ENCODE data around the gene RINL. TPM values are rescaled to one million over a fixed set of nuclear protein-coding genes. Genes with fewer than 3 reads are reported as not detected.
A peak's percentile ranks its signal among the peaks of the same experiment; 100 is the strongest.

RINL gene
- total and polyA plus RNA-seq, 8 donors = 6.5 to 26.2 (median 10.6) TPM

DNA sequence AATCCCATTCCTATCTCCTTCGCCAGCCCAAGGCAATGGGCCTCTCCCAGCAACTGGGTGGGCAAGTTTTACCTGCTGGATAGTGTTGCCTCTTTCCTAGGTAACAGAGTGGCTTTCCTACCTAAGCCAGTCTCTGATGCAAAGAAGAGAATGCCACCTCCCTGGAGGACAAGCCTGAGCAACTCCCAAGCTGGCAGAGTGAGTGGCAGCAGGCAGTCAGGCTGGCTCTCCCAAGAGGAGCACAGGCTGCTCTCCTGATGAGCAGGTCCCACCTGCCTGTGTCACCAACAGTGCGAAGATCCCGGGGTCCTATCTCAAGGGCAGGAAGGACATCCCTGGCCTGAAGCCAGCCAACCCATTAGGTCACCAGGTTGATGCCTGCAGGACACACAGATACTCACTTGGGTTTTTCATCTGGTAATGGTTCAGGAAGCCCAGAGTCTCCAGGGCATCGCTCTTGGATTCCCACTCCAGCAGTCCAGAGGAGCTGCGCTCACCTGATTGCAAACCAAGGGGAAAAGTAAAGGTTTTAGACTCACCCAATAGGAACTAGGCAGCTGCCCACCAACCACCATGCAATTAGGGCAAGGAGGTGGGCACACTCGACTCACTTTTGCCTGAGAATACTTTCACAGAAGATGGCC is 41.0 kb downstream of the RINL start:
- Histone ChIP-seq H3K4me1 (peaks cover 22 to 45% (median 38%) of the 10 kb centered on the region in 3 donors), H3K9me3 (no peaks in the 10 kb centered on the region), H3K27me3 (no peaks in the 10 kb centered on the region), H3K4me3 (no peak overlapping the region), H3K27ac (no peak overlapping the region), H3K36me3 (peaks cover 3 to 59% (median 33%) of the 10 kb centered on the region in 3 donors)
- TF ChIP-seq, protein P1, sequence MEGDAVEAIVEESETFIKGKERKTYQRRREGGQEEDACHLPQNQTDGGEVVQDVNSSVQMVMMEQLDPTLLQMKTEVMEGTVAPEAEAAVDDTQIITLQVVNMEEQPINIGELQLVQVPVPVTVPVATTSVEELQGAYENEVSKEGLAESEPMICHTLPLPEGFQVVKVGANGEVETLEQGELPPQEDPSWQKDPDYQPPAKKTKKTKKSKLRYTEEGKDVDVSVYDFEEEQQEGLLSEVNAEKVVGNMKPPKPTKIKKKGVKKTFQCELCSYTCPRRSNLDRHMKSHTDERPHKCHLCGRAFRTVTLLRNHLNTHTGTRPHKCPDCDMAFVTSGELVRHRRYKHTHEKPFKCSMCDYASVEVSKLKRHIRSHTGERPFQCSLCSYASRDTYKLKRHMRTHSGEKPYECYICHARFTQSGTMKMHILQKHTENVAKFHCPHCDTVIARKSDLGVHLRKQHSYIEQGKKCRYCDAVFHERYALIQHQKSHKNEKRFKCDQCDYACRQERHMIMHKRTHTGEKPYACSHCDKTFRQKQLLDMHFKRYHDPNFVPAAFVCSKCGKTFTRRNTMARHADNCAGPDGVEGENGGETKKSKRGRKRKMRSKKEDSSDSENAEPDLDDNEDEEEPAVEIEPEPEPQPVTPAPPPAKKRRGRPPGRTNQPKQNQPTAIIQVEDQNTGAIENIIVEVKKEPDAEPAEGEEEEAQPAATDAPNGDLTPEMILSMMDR (IDR thresholded peaks at IDR 0.05) = no peak
- 59 to 61% methylated on average over 6 of the region's 6 CpGs for WGBS, 2 donors
- intact Hi-C loops (cut with DNase I) = no loop called here
- FAIRE-seq (no peak), DNase-seq (peak in 2 of 6 donors; percentile 53 to 58), ATAC-seq (no peak)

DNA sequence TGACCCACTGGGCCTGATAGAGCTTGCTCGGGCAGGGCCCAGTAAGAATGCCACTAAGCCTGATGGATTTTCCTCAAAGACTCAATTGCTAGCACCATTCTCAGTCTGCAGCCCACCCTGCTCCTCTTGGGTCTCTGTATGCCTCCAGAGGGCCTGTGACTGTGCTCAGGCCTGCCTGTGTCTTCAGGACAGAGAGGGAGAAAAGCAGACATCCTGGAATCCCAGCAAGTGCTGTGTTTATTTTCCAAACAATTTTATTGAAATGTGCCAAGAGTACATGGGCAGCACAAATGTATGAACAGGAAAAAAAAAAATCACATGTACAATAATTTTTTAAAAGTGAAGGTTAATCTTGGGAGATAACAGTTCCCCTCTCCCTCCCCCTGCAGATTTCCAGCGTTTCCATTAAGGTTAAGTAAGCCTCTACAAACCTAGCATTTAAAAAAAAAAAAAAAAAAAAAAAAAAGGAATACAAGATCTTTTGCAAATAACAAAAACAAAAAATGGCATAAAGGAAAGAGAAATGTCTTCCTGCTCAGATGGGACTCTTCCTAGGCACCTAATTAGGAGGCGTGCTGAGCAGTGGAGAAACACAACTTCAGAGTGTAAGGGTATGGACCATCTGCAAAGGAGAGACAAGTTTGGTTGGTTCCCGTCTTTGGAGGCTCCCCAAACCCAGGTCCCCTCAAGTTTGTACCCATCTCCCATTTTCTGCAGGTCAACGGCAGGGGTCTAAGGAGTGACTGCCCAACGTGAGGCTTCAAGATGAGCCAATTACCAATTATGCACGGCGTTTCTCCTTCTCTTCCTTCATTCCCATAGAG is 41.7 kb downstream of the RINL start:
- Histone ChIP-seq H3K36me3 (peaks cover 3 to 52% (median 26%) of the 10 kb centered on the region in 3 donors), H3K4me1 (peaks cover 17 to 39% (median 38%) of the 10 kb centered on the region in 3 donors), H3K27ac (peak overlapping the region in 2 of 4 donors; percentile 40 to 47), H3K4me3 (no peak overlapping the region), H3K27me3 (no peaks in the 10 kb centered on the region), H3K9me3 (no peaks in the 10 kb centered on the region)
- ATAC-seq = no peak
- 68 to 75% methylated on average over 8 of the region's 8 CpGs for WGBS, 2 donors
- peak in 2 of 6 donors; percentile 3 to 9 for DNase-seq
- intact Hi-C loops (cut with DNase I) = no loop called here
- FAIRE-seq = no peak
- TF ChIP-seq, protein P1 (IDR thresholded peaks at IDR 0.05) = no peak

GRCh38 chr19:38834590-38834989 is 43.5 kb downstream of the RINL start:
- no peak overlapping the region for H3K27ac ChIP-seq
- WGBS, 2 donors = 95 to 97% methylated on average over 6 of the region's 6 CpGs
- no peaks in the 10 kb centered on the region for H3K9me3 ChIP-seq
- H3K36me3 ChIP-seq = peaks cover 3 to 43% (median 19%) of the 10 kb centered on the region in 3 donors
- no peaks in the 10 kb centered on the region for H3K27me3 ChIP-seq
- ATAC-seq (no peak), DNase-seq (peak in 1 of 6 donors; percentile 19), FAIRE-seq (no peak)
- TF ChIP-seq, protein P1 (IDR thresholded peaks at IDR 0.05) = no peak
- H3K4me1 ChIP-seq = peaks cover 24 to 37% (median 37%) of the 10 kb centered on the region in 3 donors
- no peak overlapping the region for H3K4me3 ChIP-seq
- intact Hi-C loops (cut with DNase I) = no loop called here

GRCh38 chr19:38834104-38834490 is 44.0 kb downstream of the RINL start:
- no peaks in the 10 kb centered on the region for H3K27me3 ChIP-seq
- ATAC-seq (no peak), DNase-seq (no peak), FAIRE-seq (no peak)
- H3K36me3 ChIP-seq = peaks cover 3 to 42% (median 16%) of the 10 kb centered on the region in 3 donors
- 93 to 98% methylated on average over 4 of the region's 4 CpGs for WGBS, 2 donors
- H3K4me3 ChIP-seq = no peak overlapping the region
- intact Hi-C loops (cut with DNase I) = no loop called here
- TF ChIP-seq, protein P1 (IDR thresholded peaks at IDR 0.05) = no peak
- peaks cover 24 to 35% (median 33%) of the 10 kb centered on the region in 3 donors for H3K4me1 ChIP-seq
- no peaks in the 10 kb centered on the region for H3K9me3 ChIP-seq
- no peak overlapping the region for H3K27ac ChIP-seq

Measured in pancreas (tissue), 10 donors.